Stomach (tissue), 9 donors: Measurements from ENCODE around the gene SMOC2. TPM values are rescaled to one million over a fixed set of nuclear protein-coding genes. Genes with fewer than 3 reads are reported as not detected.

Experiments used
- DNase-seq, 2 donors: peaks; one replicate each; pipeline versions ENCODE4 v3.0.0 to v3.0.0-alpha.2; 2013 to 2019
- H3K27ac ChIP-seq, 5 donors: fragments of 200-600 bp in 4 of 5; sonication (generic) in 4 of 5; one replicate each; pipeline ENCODE4 v1.5.1; 2013 to 2019; ENCODE audit warnings: mild to moderate bottlenecking in 1 of 5, moderate library complexity in 1 of 5
- H3K27me3 ChIP-seq, 3 donors: fragments of 200-600 bp; sonication (generic); one replicate each; pipeline ENCODE4 v1.5.1; 2017 to 2019; ENCODE audit warnings: mixed run types in 1 of 3
- H3K36me3 ChIP-seq, 4 donors: fragments of 200-600 bp; sonication (generic); 1 replicate in 3 of 4; 2 replicates in 1 of 4; pipeline ENCODE4 v1.5.1; 2016 to 2019
- H3K4me1 ChIP-seq, 4 donors: fragments of 200-600 bp; sonication (generic); one replicate each; pipeline ENCODE4 v1.5.1; 2016 to 2019
- H3K4me3 ChIP-seq, 4 donors: fragments of 200-600 bp; sonication (generic) in 3 of 4; one replicate each; pipeline ENCODE4 v1.5.1; 2016 to 2019; ENCODE audit warnings: mild to moderate bottlenecking in 1 of 4
- H3K9me3 ChIP-seq, 4 donors: fragments of 200-600 bp; sonication (generic); one replicate each; pipeline ENCODE4 v1.5.1; 2016 to 2019
- CTCF ChIP-seq, 7 experiments: fragments of 450-650 bp in 4 of 7; fragments of 200-600 bp in 3 of 7; sonication (generic) in 3 of 7; IDR thresholded peaks; one replicate each; pipeline ENCODE4 v1.5.1; 2016 to 2019; ENCODE audit warnings: antibody characterized with exemption in 7 of 7, control low read depth in 2 of 7, mild to moderate bottlenecking in 1 of 7
- EP300 ChIP-seq: sonication (generic); formaldehyde crosslinking; IDR thresholded peaks from one replicate; pipeline ENCODE4 v1.6.1; 2017; ENCODE audit warnings: antibody characterized with exemption
- POLR2A ChIP-seq, 4 donors: fragments of 450-650 bp; IDR thresholded peaks; one replicate each; pipeline ENCODE4 v1.6.1; 2016; ENCODE audit warnings: antibody characterized with exemption in 4 of 4, control low read depth in 2 of 4, mild to moderate bottlenecking in 1 of 4, moderate library complexity in 1 of 4
- POLR2AphosphoS5 ChIP-seq, 3 donors: sonication (generic); formaldehyde crosslinking; IDR thresholded peaks; one replicate each; pipeline ENCODE4 v1.6.1; 2016; ENCODE audit warnings: antibody characterized with exemption in 3 of 3
- WGBS, 5 donors: extraction: QIAGEN DNeasy Blood & Tissue Kit in 3 of 5; methylation state at CpG; one replicate each; pipeline versions ENCODE4 v1.1.5 to v1.1.7; 2013 to 2018; 5-methylcytosine and 5-hydroxymethylcytosine counted together
- intact Hi-C: fragments of 100-400 bp; cut with DNase I; formaldehyde crosslinking; loops from one replicate; pipeline ENCODE4 v1.15.1; 2023; ENCODE audit warnings: low total_unique reads
- polyA plus RNA-seq, 3 donors: library from polyadenylated mRNA; stranded (reverse); fragments of 200-250 nt; gene quantifications; one replicate each; pipeline ENCODE4 v1.2.3, GENCODE V29; 2013
- total RNA-seq, 5 donors: library from RNA; depleted of rRNA; stranded (reverse); fragments of >200 nt; gene quantifications; one replicate each; pipeline versions ENCODE4 v1.1.0 to v1.2.3, GENCODE V29; 2014 to 2016
- donor health status: healthy with polysubstance abuse.
- donor health status: Bipolar disorder and iron deficiency.
- donor health status: healthy.

SMOC2 gene
- total and polyA plus RNA-seq, 8 donors: 7.9 to 520 (median 76.9) TPM

- 50 to 71% (median 60%) methylated on average over 5 of the region's 5 CpGs for WGBS, 5 donors
- no peaks in the 10 kb centered on the region for H3K9me3 ChIP-seq
- peaks cover 0 to 6% (median 0%) of the 10 kb centered on the region in 3 donors for H3K27me3 ChIP-seq
- H3K4me3 ChIP-seq: no peak overlapping the region
- intact Hi-C loops: no loop called here
- H3K4me1 ChIP-seq: peaks cover 0 to 68% (median 26%) of the 10 kb centered on the region in 4 donors
- no peaks in the 10 kb centered on the region for H3K36me3 ChIP-seq
- TF ChIP-seq CTCF (IDR thresholded peaks at IDR 0.05): peak in 1 of 7 experiments; percentile 10
- no peak for TF ChIP-seq POLR2A (IDR thresholded peaks at IDR 0.05)
- no peak for TF ChIP-seq EP300
- peak overlapping the region in 3 of 5 donors; percentile 14 to 74 (median 57) for H3K27ac ChIP-seq
- no peak for DNase-seq
Measured at GRCh38 chr6:168451805-168452517, 11.0 kb downstream of the SMOC2 start.

- WGBS, 5 donors: 47 to 52% (median 51%) methylated on average over 15 to 18 of the region's 18 CpGs
- H3K27me3 ChIP-seq: peaks cover 0 to 6% (median 0%) of the 10 kb centered on the region in 3 donors
- peak overlapping the region in 3 of 5 donors; percentile 25 to 74 (median 33) for H3K27ac ChIP-seq
- H3K4me1 ChIP-seq: peaks cover 0 to 72% (median 31%) of the 10 kb centered on the region in 4 donors
- intact Hi-C loops: no loop called here
- no peaks in the 10 kb centered on the region for H3K9me3 ChIP-seq
- TF ChIP-seq EP300: no peak
- TF ChIP-seq POLR2A (IDR thresholded peaks at IDR 0.05): no peak
- TF ChIP-seq CTCF (IDR thresholded peaks at IDR 0.05): no peak
- TF ChIP-seq POLR2AphosphoS5 (IDR thresholded peaks at IDR 0.05): no peak
- no peaks in the 10 kb centered on the region for H3K36me3 ChIP-seq
- DNase-seq: peak; percentile 43 to 45
- H3K4me3 ChIP-seq: no peak overlapping the region
Measured at GRCh38 chr6:168452685-168453377, 11.8 kb downstream of the SMOC2 start.

GRCh38 chr6:168455847-168456530, 15.0 kb downstream of the SMOC2 start:
- H3K27me3 ChIP-seq: peaks cover 0 to 4% (median 0%) of the 10 kb centered on the region in 3 donors
- no peaks in the 10 kb centered on the region for H3K36me3 ChIP-seq
- H3K4me3 ChIP-seq: no peak overlapping the region
- 79 to 83% (median 81%) methylated on average over 23 to 32 of the region's 32 CpGs for WGBS, 5 donors
- peaks cover 0 to 64% (median 26%) of the 10 kb centered on the region in 4 donors for H3K4me1 ChIP-seq
- intact Hi-C loops: no loop called here
- TF ChIP-seq CTCF (IDR thresholded peaks at IDR 0.05): no peak
- no peak for TF ChIP-seq POLR2AphosphoS5 (IDR thresholded peaks at IDR 0.05)
- no peak for TF ChIP-seq EP300
- TF ChIP-seq POLR2A (IDR thresholded peaks at IDR 0.05): no peak
- peak overlapping the region in 2 of 5 donors; percentile 43 to 60 for H3K27ac ChIP-seq
- DNase-seq: no peak
- no peaks in the 10 kb centered on the region for H3K9me3 ChIP-seq

- peak overlapping the region in 2 of 5 donors; percentile 41 to 43 for H3K27ac ChIP-seq
- H3K36me3 ChIP-seq: no peaks in the 10 kb centered on the region
- no peak overlapping the region for H3K4me3 ChIP-seq
- TF ChIP-seq EP300: no peak
- TF ChIP-seq CTCF (IDR thresholded peaks at IDR 0.05): no peak
- TF ChIP-seq POLR2A (IDR thresholded peaks at IDR 0.05): no peak
- no peak for TF ChIP-seq POLR2AphosphoS5 (IDR thresholded peaks at IDR 0.05)
- intact Hi-C loops: no loop called here
- no peaks in the 10 kb centered on the region for H3K9me3 ChIP-seq
- peaks cover 0 to 60% (median 21%) of the 10 kb centered on the region in 4 donors for H3K4me1 ChIP-seq
- no peak for DNase-seq
- H3K27me3 ChIP-seq: no peaks in the 10 kb centered on the region
- WGBS, 5 donors: 81 to 90% (median 86%) methylated on average over 17 to 31 of the region's 31 CpGs
Measured at GRCh38 chr6:168456907-168457652, 16.1 kb downstream of the SMOC2 start.
